GM06990 (cell line): ENCODE measurements around the gene DMAC2.
A peak's percentile ranks its signal among the peaks of the same experiment; 100 is the strongest.

Experiments
- DNase-seq: peaks from one replicate; pipeline ENCODE4 v3.0.0-alpha.2; 2011; ENCODE audit not compliant: insufficient read length; ENCODE audit errors: extremely low read depth
- H3K27me3 ChIP-seq: replicated peaks from 2 replicates; pipeline ENCODE4 v1.6.0; 2011; ENCODE audit warnings: low read length; ENCODE audit not compliant: control insufficient read depth, insufficient read depth
- H3K36me3 ChIP-seq: 2 replicates; pipeline ENCODE4 v1.5.1; 2011; ENCODE audit warnings: low read length; ENCODE audit not compliant: control insufficient read depth, insufficient read depth
- H3K4me3 ChIP-seq: replicated peaks from 2 replicates; pipeline ENCODE4 v1.5.1; 2011; ENCODE audit warnings: low read depth, mild to moderate bottlenecking, control low read depth, low read length
- CTCF ChIP-seq: IDR thresholded peaks from 2 replicates; pipeline ENCODE4 v1.5.1; 2011; ENCODE audit warnings: low read length, control low read depth, mild to moderate bottlenecking, inconsistent platforms; ENCODE audit not compliant: insufficient read depth, poor library complexity, severe bottlenecking

Gene DMAC2

GRCh38 chr19:41397086-41398049, 42.3 kb downstream of the DMAC2 start, which contains the start of the genes BCKDHA and EXOSC5:
Gene BCKDHA (plus strand): TSS chr19:41397818. CDS start chr19:41397828, 10 bp downstream.
Gene EXOSC5 (minus strand): TSS chr19:41397359. CDS start chr19:41397328, 31 bp downstream.
- Histone ChIP-seq H3K36me3 (peaks cover 3% of the 10 kb centered on the region; the same call in 1 of the 2 replicates), H3K27me3 (no peaks in the 10 kb centered on the region), H3K4me3 (peak within 1 kb of the TSS; percentile 99)
- DNase-seq, result peak; percentile 99
- TF ChIP-seq CTCF, result no peak

- Histone ChIP-seq H3K27me3 (no peaks in the 10 kb centered on the region), H3K4me3 (peak overlapping the region; percentile 2; the same call in 1 of the 2 replicates), H3K36me3 (peaks cover 14% of the 10 kb centered on the region)
- no peak for TF ChIP-seq CTCF
- no peak for DNase-seq
Observed at GRCh38 chr19:41395355-41395754, 44.4 kb downstream of the DMAC2 start.

GRCh38 chr19:41392775-41393174, 46.9 kb downstream of the DMAC2 start:
- no peaks in the 10 kb centered on the region for H3K27me3 ChIP-seq
- no peak for TF ChIP-seq CTCF
- DNase-seq, result no peak
- H3K36me3 ChIP-seq, result peaks cover 23% of the 10 kb centered on the region
- H3K4me3 ChIP-seq, result no peak overlapping the region

GRCh38 chr19:41391618-41392017, 48.1 kb downstream of the DMAC2 start:
- TF ChIP-seq CTCF, result no peak
- H3K4me3 ChIP-seq, result no peak overlapping the region
- DNase-seq, result no peak
- H3K36me3 ChIP-seq, result peaks cover 26% of the 10 kb centered on the region
- no peaks in the 10 kb centered on the region for H3K27me3 ChIP-seq

- Histone ChIP-seq H3K36me3 (peaks cover 17% of the 10 kb centered on the region), H3K4me3 (no peak overlapping the region), H3K27me3 (no peaks in the 10 kb centered on the region)
- no peak for TF ChIP-seq CTCF
- DNase-seq, result no peak
Observed at GRCh38 chr19:41386442-41386841, 53.3 kb downstream of the DMAC2 start.
